C4-2B (cell line): ENCODE measurements around the gene TCAP.

Source experiments
- ZFX ChIP-seq: fragments of 450-650 bp; IDR thresholded peaks from 2 replicates; pipeline ENCODE4 v1.6.1; 2017
- TF ChIP-seq, protein P1 (sequence below): fragments of 450-650 bp; conservative IDR thresholded peaks from 2 replicates; pipeline ENCODE4 v1.5.1; 2017; ENCODE audit warnings: mild to moderate bottlenecking

DNA sequence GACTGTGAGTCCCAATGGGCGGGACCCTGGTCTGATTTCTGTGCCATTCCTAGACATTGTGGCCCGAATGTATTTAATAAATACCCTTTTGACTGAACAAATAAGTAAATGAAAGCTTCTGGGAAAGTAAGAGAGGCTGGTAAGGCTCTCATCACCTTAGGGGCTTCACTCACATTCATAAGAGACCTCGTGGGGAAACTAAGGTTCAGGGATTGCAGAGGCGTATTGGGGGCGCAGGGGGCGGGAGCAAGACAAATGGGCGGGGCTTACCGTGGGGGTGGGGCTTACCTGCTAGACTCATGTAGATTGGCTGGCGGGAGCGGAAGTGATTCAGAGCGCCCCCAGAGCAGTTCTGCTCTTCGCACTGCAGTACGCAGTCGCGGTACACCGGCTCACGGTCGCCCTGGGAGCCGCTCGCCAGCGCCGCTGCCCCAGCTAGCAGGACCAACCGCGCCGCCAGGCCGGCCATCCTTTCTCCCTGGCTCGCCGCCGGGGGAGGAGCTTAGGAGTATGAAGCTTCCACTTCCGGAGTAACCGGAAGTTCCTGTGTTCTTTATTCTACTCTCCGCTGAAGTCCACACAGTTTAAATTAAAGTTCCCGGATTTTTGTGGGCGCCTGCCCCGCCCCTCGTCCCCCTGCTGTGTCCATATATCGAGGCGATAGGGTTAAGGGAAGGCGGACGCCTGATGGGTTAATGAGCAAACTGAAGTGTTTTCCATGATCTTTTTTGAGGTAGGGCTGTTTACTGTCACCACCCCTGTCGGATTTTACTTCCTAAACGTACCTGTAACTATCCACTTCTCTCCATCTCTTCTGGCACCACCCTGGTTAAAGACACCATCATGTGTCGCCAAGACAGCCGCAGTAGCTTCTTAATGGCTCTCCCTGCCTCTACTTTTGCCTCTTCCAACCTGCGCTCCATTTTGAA is 22.7 kb downstream of the TCAP start, which contains the start of gene PGAP3:
- TF ChIP-seq, protein P1, sequence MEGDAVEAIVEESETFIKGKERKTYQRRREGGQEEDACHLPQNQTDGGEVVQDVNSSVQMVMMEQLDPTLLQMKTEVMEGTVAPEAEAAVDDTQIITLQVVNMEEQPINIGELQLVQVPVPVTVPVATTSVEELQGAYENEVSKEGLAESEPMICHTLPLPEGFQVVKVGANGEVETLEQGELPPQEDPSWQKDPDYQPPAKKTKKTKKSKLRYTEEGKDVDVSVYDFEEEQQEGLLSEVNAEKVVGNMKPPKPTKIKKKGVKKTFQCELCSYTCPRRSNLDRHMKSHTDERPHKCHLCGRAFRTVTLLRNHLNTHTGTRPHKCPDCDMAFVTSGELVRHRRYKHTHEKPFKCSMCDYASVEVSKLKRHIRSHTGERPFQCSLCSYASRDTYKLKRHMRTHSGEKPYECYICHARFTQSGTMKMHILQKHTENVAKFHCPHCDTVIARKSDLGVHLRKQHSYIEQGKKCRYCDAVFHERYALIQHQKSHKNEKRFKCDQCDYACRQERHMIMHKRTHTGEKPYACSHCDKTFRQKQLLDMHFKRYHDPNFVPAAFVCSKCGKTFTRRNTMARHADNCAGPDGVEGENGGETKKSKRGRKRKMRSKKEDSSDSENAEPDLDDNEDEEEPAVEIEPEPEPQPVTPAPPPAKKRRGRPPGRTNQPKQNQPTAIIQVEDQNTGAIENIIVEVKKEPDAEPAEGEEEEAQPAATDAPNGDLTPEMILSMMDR, result no peak
- TF ChIP-seq ZFX, result no peak
